Mesenteric fat pad (tissue), 1 donor: Measurements from ENCODE around the gene COTL1. TPM values are rescaled to one million over a fixed set of nuclear protein-coding genes. Genes with fewer than 3 reads are reported as not detected.
"Not testable (repeated sequence)": the region's sequence is repeated elsewhere in the genome, so short reads cannot be mapped to it uniquely, and the experiment has no call there.

Experiments used
- DNase-seq: peaks from one replicate; pipeline ENCODE4 v3.0.0-alpha.2; 2020; ENCODE audit warnings: low spot score
- total RNA-seq: library from RNA; stranded (reverse); fragmentation: NEBNext Ultra II Directional; extraction: Animal tissue kit (Norgen Biotek cat#: 25700); gene quantifications from one replicate; pipeline ENCODE4 v1.2.1, GENCODE V29; 2021
- donor health status: DM: yes; HTN: yes; CAD: no.

The COTL1 gene
- total RNA-seq, 1 donor from 2014 or later, result 164 TPM

GRCh38 chr16:84535408-84535807, 82.5 kb downstream of the COTL1 start:
- no peak for DNase-seq

DNA sequence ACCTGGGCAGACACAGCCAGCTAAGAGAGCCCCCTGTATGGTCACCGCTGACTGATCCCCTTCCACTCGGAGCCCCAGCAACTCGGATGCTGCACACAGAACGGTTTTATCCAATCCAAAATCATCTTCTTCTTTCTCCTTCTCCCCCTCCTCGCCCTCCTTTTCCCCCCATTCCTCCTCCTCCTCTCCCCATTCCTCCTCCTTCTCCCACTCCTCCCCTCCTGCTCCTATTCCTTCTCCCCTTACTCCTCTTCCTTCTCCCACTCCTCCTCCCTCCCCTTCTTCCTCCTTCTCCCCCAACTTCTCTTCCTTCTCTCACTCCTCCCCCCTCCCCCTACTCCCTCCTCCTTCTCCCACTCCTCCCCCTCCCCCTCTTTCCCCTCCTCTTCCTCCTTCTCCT, 83.1 kb downstream of the COTL1 start:
- no peak for DNase-seq

DNA sequence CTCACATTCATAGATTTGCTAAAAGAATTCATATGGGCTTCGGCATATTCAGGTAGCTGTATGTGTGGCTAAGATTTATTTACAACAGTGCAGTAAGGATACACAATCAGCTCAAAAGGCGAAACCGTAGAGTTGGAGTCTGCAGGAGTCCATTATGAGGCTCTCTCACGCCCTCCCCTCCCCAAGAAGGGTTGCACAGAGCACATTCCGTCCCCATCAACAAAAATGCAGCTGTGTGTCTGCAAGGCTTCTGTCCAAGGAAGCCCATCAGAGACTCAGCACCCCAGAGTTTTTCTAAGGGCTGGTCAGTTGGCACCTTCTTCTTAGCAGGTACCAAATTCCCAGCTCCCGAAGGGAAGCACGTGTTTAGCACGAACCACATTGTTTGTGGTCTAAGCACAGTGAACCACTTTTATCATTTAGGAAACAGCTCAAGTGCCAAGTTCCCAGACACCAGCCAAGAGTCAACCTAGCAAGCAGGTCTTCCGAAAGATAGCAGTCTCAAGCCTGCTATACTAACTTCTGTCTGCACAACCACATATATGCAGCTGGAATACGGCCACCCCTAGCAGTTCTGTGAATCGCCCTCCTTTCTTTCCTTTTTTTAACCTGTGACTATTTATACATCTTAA, 84.9 kb downstream of the COTL1 start:
- DNase-seq, result no peak

DNA sequence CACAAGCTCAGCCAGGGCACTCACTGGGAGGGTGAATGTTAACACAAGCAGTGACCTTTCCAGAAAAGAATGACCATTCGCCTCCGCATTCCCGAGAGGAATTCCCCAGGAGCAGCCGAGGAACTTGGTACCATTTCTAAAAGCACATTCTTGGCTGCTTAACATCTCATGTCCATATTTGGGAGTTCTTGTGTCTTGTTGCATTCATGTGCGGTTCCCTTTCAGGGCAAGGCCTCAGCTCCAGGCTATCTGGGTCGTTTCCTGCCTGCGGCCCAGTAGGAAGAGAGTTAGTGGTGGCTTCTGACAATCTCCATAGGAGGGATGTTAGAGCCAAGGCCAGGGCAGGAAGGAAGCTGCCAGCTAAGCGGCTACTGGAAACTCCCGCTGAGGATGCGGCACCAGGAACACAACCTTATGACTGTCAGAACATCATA, 85.6 kb downstream of the COTL1 start:
- no peak for DNase-seq

DNA sequence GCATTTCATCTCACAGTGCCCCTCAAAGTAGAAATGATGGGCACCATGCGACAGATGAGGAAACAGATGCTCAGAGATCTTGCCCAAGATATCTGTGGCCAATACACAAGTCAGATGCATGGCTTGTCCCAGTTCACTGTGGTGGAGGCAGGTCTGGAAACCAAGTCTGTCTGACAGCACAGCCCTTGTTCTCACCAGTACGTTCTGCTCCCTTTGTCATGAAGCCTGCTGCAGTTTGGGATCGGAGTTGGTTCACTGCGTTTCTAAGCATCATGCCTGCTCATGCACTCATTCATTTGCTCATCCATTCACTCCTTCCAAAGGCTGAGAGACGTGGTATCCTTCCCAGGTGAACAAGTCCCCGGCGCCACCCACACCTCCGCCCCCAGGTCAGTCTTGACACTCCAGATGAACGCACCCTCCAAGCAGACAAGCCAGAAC, 86.2 kb downstream of the COTL1 start:
- no peak for DNase-seq

GRCh38 chr16:84530590-84530989, 87.3 kb downstream of the COTL1 start:
- DNase-seq, result no peak

DNA sequence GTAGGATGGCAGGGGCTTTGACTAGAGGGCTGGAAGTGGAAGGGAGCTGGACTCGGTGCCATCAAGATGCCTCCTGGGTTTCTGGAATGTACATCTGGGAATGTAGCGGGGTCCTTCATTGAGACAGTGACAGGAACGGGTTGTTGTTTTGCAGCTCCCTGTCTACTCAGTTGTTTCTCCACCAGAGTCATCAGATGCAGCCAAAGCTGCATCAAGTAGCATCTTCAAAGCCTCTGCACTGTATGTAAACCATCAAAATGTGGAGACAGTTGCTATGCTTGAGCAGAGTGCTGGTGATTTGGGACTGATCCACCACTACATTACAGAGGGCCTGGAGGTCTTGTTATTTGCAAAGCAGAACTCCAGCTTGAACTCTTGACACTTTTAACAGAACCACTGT, 88.3 kb downstream of the COTL1 start:
- no peak for DNase-seq

DNA sequence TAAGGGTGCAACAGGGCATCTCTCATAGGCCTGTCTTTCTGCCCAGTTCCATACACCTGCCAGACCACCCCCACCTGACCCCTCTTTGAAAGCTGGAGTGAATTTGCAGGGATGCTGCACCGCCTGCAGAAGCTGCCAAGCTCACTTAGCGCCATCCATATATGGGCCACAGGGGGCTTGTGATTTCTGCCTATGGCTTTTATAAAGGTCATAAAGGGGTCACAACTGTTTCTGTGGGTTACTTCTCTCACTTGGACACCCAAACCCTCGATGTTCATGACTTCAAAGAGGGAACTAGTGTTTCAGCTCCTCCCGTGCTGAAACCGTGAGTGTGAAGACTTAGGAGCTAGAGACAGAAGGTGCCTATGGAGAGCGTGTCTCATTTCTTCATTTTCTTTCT, 89.6 kb downstream of the COTL1 start:
- DNase-seq, result no peak

- DNase-seq, result no peak
Observed at GRCh38 chr16:84527532-84528269, 90.2 kb downstream of the COTL1 start.

DNA sequence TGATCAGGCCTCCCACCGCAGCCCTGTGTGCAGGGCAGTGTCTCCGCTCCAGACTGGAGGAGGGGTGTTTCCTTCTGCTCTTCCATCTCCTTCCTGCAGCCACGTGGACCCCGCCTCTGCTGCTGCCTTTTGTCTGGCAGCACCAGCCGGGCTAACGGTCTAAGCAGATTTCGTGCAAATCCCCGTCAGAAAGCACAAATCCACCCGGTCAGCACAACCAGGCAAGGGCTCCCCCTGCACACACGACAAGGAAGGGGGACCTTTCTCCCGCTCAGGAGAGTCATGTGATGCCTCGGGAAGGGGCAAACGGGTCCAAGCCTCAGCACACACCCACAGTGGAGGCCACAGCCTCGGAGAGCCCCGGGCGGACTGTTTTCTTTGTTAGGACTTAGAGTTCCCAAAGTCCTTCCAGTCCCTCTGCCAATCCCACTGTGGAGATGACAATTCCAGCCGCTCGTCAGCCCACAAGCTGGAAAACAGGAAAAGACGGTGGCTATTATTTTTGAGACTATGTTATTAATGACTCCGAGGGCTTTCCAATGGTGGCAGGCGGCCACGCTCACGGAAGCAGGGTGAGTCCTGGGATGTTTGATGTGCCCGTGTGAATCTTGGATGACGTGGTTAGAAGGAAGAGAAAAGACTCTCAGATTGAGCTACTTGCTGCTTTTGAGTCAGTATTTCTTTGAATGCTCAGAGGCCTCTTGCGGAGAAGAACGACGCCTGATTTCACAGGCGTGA, 90.9 kb downstream of the COTL1 start:
- DNase-seq, result no peak

DNA sequence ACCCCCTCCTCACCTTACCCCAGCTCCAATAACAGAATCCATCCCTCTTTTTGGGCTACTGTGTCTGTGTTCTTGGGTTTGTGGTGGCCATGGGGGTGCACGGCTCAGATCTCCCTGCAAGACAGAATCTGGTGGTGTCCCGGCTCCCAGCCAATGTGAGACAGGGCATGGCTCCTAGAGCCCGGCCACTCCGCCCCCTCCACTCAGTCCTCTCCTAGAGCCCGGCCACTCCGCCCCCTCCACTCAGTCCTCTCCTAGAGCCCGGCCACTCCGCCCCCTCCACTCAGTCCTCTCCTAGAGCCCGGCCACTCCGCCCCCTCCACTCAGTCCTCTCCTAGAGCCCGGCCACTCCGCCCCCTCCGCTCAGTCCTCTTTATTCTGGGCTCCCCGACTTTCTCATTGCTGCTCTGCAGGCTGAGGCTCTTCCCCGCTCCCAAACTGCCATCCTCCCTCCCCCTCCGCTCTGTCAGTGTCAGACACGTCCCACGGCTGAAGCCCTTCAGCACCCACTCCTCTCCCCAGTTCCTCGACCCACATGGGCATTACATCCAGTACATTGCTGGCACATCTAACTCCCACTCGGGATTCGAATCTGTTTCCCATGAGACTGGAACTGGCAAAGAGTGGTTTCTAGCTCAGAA, 92.8 kb downstream of the COTL1 start:
- DNase-seq, result not testable (repeated sequence)

GRCh38 chr16:84524346-84524920, 93.4 kb downstream of the COTL1 start:
- DNase-seq, result no peak

DNA sequence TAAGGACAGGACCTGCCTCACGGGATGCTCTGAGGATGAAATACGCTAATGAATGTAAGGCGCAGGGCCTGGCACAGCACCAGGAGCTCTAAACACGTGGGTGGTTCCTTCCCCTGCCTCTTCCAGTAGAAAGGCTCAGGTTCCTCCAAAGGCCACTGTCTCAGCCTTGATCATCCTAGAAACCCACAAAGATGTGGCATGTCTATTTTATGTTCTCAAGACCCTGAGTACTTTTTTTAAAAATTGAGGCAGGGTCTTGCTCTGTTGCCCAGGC, 96.4 kb downstream of the COTL1 start:
- no peak for DNase-seq

GRCh38 chr16:84520725-84521496, 97.0 kb downstream of the COTL1 start:
- DNase-seq, result no peak

GRCh38 chr16:84519855-84520254, 98.0 kb downstream of the COTL1 start:
- no peak for DNase-seq

- no peak for DNase-seq
Observed at GRCh38 chr16:84518804-84519341, 99.0 kb downstream of the COTL1 start.

- DNase-seq, result not testable (repeated sequence)
Observed at GRCh38 chr16:84518220-84518619, 99.7 kb downstream of the COTL1 start.

DNA sequence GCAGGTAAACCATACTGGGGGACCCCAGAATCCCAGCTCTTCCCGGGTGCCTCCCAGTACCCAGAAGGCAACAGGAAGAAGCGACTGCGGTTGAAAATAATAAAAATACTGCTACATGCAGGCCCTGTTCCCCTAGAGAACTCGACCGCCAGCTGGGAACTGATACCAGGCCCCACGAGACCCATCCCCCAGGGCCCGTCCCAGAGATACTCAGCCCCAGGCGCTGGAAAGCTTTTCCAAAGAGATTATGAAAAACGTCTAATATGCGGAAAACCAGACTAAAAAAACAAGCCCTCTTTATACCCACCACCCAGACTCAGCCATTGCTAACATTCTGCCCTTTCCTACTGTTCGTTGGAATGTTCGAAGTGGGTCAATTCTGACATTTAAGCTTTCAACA, 100.5 kb downstream of the COTL1 start:
- DNase-seq, result no peak
